ENCODE results near the gene CRAMP1.

GRCh38 chr16:1630450-1631213 lies 18.5 kb downstream of the CRAMP1 start:
- no peak for TF ChIP-seq CTCF (IDR thresholded peaks at IDR 0.05)
- TF ChIP-seq POLR2AphosphoS5 (IDR thresholded peaks at IDR 0.05): no peak
